Endodermal cell (in vitro differentiated cells): Measurements from ENCODE around the gene DNAAF5. TPM values are rescaled to one million over a fixed set of nuclear protein-coding genes. Genes with fewer than 3 reads are reported as not detected.
"Not testable (repeated sequence)": the region's sequence is repeated elsewhere in the genome, so short reads cannot be mapped to it uniquely, and the experiment has no call there.

Experiments used
- DNase-seq: peaks from one replicate; pipeline ENCODE4 v3.0.0-alpha.2; 2017
- H3K27ac ChIP-seq: 2 replicates; pipeline ENCODE4 v1.5.1; 2013; ENCODE audit warnings: mild to moderate bottlenecking, low read depth, low read length, moderate library complexity
- H3K27me3 ChIP-seq: 2 replicates; pipeline ENCODE4 v1.6.1; 2013; ENCODE audit warnings: mild to moderate bottlenecking, low read length, moderate library complexity; ENCODE audit not compliant: insufficient read depth, control insufficient read depth, poor library complexity, severe bottlenecking
- H3K36me3 ChIP-seq: 2 replicates; pipeline ENCODE4 v1.7.0; 2013; ENCODE audit warnings: mild to moderate bottlenecking, low read length, moderate library complexity; ENCODE audit not compliant: control insufficient read depth, insufficient read depth
- H3K4me1 ChIP-seq: one replicate; pipeline ENCODE4 v1.7.0; 2013; ENCODE audit warnings: low read length; ENCODE audit not compliant: control insufficient read depth, insufficient read depth
- H3K4me3 ChIP-seq: 2 replicates; pipeline ENCODE4 v1.5.1; 2013; ENCODE audit warnings: mild to moderate bottlenecking, low read length, moderate library complexity
- H3K9ac ChIP-seq: 2 replicates; pipeline ENCODE4 v1.6.1; 2013; ENCODE audit warnings: mild to moderate bottlenecking, low read length, moderate library complexity; ENCODE audit not compliant: poor library complexity, severe bottlenecking; ENCODE audit errors: extremely low read depth
- H3K9me3 ChIP-seq: 2 replicates; pipeline ENCODE4 v1.6.1; 2013; ENCODE audit warnings: mild to moderate bottlenecking, low read length, moderate library complexity; ENCODE audit not compliant: control insufficient read depth
- H3K27ac Mint-ChIP-seq: 2 replicates; pipeline ENCODE4 v1.8.0; 2020; ENCODE audit warnings: mixed read lengths
- H3K27me3 Mint-ChIP-seq: 2 replicates; pipeline ENCODE4 v1.8.0; 2021; ENCODE audit warnings: mild to moderate bottlenecking, mixed read lengths; ENCODE audit not compliant: insufficient read depth
- H3K36me3 Mint-ChIP-seq: 2 replicates; pipeline ENCODE4 v1.8.0; 2020; ENCODE audit warnings: low read depth, mixed read lengths
- H3K4me1 Mint-ChIP-seq: 2 replicates; pipeline ENCODE4 v1.8.0; 2020; ENCODE audit warnings: mixed read lengths
- H3K4me3 Mint-ChIP-seq: 2 replicates; pipeline ENCODE4 v1.8.0; 2020; ENCODE audit warnings: mild to moderate bottlenecking, moderate library complexity, mixed read lengths
- H3K9me3 Mint-ChIP-seq: 2 replicates; pipeline ENCODE4 v1.8.0; 2020; ENCODE audit warnings: mild to moderate bottlenecking, mixed read lengths
- WGBS, 2 experiments: methylation state at CpG; one replicate each; pipeline versions ENCODE4 v1.1.5 to v1.1.7; 2013; ENCODE audit warnings: missing lambda C conversion rate in 2 of 2, mixed read lengths in 1 of 2; ENCODE audit not compliant: insufficient coverage in 1 of 2, insufficient read length in 1 of 2; 5-methylcytosine and 5-hydroxymethylcytosine counted together
- total RNA-seq, 2 donors: library from RNA; stranded (reverse); fragmentation: NEBNext Ultra II Directional in 1 of 2; extraction: Animal tissue kit (Norgen Biotek cat#: 25700) in 1 of 2; gene quantifications; 2 replicates in 1 of 2; 3 replicates in 1 of 2; pipeline ENCODE4 v1.2.1, GENCODE V29; 2021
- TF ChIP-seq, protein P1 (sequence below): fragments of 200-600 bp; sonication (generic); conservative IDR thresholded peaks from 2 replicates; pipeline ENCODE4 v1.5.0; 2021; ENCODE audit warnings: antibody characterized with exemption, mild to moderate bottlenecking

The DNAAF5 gene
- total RNA-seq, 2 donors from 2014 or later = 54.2 to 54.3 TPM

DNA sequence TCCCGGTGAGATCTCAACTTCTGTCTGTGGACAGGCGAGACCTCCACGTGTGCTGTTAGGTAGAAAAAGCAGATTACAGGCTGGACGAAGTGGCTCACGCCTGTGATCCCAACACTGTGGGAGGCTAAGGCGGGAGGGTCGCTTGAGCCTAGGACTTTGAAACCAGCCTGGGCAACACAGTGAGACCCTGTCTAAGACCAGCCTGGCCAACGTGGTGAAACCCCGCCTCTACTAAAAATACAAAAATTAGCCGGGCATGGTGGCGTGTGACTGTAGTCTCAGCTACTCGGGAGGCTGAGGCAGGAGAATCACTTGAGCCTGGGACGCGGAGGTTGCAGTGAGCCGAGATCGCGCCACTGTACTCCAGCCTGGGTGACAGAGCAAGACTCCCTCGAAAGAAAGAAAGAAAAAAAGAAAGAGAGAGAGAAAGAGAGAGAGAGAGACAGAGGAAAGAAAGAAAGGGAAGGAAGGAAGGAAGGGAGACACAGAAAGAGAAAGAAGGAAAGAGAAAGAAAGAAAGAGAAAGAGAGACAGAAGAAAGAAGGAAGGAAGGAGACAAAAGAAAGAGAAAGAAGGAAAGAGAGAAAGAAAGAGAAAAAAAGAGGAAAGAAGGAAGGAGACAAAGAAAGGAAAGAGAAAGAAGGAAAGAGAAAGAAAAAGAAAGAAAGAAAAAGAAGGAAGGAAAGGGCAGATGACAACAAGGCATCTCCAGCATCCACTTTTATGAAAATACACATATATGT, 76.2 kb downstream of the DNAAF5 start:
- Mint-ChIP-seq H3K4me3 (no peak overlapping the region), H3K36me3 (peaks cover 17% of the 10 kb centered on the region), H3K4me1 (peaks cover 4% of the 10 kb centered on the region), H3K27ac (no peak overlapping the region), H3K27me3 (no peaks in the 10 kb centered on the region), H3K9me3 (peaks cover 30% of the 10 kb centered on the region)
- H3K4me1 ChIP-seq = no peaks in the 10 kb centered on the region
- H3K9ac ChIP-seq = no peak overlapping the region
- H3K36me3 ChIP-seq = no peaks in the 10 kb centered on the region
- no peaks in the 10 kb centered on the region for H3K27me3 ChIP-seq
- H3K27ac ChIP-seq = no peak overlapping the region
- no peak overlapping the region for H3K4me3 ChIP-seq
- TF ChIP-seq, protein P1, sequence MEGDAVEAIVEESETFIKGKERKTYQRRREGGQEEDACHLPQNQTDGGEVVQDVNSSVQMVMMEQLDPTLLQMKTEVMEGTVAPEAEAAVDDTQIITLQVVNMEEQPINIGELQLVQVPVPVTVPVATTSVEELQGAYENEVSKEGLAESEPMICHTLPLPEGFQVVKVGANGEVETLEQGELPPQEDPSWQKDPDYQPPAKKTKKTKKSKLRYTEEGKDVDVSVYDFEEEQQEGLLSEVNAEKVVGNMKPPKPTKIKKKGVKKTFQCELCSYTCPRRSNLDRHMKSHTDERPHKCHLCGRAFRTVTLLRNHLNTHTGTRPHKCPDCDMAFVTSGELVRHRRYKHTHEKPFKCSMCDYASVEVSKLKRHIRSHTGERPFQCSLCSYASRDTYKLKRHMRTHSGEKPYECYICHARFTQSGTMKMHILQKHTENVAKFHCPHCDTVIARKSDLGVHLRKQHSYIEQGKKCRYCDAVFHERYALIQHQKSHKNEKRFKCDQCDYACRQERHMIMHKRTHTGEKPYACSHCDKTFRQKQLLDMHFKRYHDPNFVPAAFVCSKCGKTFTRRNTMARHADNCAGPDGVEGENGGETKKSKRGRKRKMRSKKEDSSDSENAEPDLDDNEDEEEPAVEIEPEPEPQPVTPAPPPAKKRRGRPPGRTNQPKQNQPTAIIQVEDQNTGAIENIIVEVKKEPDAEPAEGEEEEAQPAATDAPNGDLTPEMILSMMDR = no peak
- whole genome bisulfite sequencing, 2 experiments = 92 to 93% methylated on average over 18 of the region's 18 CpGs
- no peak for DNase-seq
- H3K9me3 ChIP-seq = no peaks in the 10 kb centered on the region

DNA sequence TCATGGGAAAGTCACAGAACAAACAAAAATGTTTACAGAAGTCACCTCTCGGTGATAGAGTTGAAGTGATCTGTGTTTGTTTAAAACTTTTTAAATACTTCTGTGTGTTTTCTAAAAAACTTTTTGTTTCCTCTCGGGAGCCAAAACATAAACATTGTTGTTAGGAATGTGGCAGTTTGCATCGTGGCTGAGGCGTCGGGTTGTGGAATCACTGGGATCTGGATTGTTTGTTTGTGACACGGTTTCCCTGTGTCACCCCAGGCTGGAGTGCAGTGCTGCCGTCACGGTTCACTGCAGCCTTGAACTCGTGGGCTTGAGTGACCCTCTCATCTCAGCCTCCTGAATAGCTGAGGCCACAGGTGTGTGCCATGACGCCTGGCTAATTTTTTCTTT, 76.7 kb downstream of the DNAAF5 start:
- H3K4me1 Mint-ChIP-seq = peaks cover 4% of the 10 kb centered on the region
- Histone ChIP-seq H3K4me3 (no peak overlapping the region), H3K9me3 (no peaks in the 10 kb centered on the region), H3K27ac (no peak overlapping the region), H3K4me1 (no peaks in the 10 kb centered on the region), H3K36me3 (no peaks in the 10 kb centered on the region), H3K27me3 (no peaks in the 10 kb centered on the region), H3K9ac (no peak overlapping the region)
- no peak overlapping the region for H3K4me3 Mint-ChIP-seq
- H3K27ac Mint-ChIP-seq = no peak overlapping the region
- H3K27me3 Mint-ChIP-seq = no peaks in the 10 kb centered on the region
- no peak for DNase-seq
- 84 to 89% methylated on average over 9 of the region's 10 CpGs for WGBS, 2 experiments
- TF ChIP-seq, protein P1 = no peak
- peaks cover 16% of the 10 kb centered on the region for H3K36me3 Mint-ChIP-seq
- H3K9me3 Mint-ChIP-seq = peaks cover 30% of the 10 kb centered on the region

DNA sequence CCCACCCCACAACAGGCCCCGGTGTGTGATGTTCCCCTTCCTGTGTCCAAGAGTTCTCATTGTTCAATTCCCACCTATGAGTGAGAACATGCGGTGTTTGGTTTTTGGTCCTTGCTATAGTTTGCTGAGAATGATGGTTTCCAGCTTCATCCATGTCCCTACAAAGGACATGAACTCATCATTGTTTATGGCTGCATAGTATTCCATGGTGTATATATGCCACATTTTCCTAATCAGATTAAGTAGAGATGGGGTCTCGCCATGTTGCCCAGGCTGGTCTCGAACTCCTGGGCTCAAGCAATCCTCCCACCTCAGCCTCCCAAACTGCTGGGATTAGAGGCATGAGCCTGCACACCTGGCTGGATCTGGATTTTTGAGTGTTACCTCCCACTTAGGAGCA, 77.3 kb downstream of the DNAAF5 start:
- not testable (repeated sequence) for H3K4me3 ChIP-seq, H3K36me3 ChIP-seq, H3K27ac Mint-ChIP-seq, H3K27me3 Mint-ChIP-seq, H3K4me3 Mint-ChIP-seq, H3K27me3 ChIP-seq, DNase-seq, H3K9ac ChIP-seq, H3K9me3 ChIP-seq, H3K4me1 Mint-ChIP-seq, H3K4me1 ChIP-seq, H3K27ac ChIP-seq
- WGBS, 2 experiments = 76 to 84% methylated on average over 2 to 4 of the region's 4 CpGs
- Mint-ChIP-seq H3K36me3 (peaks cover 18% of the 10 kb centered on the region), H3K9me3 (peaks cover 35% of the 10 kb centered on the region)
